Smooth muscle cell (in vitro differentiated cells): ENCODE measurements around the gene ADAMTS17. TPM values are rescaled to one million over a fixed set of nuclear protein-coding genes. Genes with fewer than 3 reads are reported as not detected.

Experiments used
- DNase-seq: peaks from one replicate; lab custom pipeline; 2025; ENCODE audit not compliant: unreplicated experiment; lab: John Stamatoyannopoulos, UW
- H2AFZ ChIP-seq: fragments of 200-600 bp; sonication (generic); 2 replicates; pipeline ENCODE4 v1.6.0; 2016; ENCODE audit warnings: antibody characterized with exemption, low read depth, mild to moderate bottlenecking
- H3F3A ChIP-seq: fragments of 200-600 bp; sonication (generic); 2 replicates; pipeline ENCODE4 v1.6.0; 2017; ENCODE audit warnings: antibody characterized with exemption, low read depth
- H3K27ac ChIP-seq: fragments of 200-600 bp; sonication (generic); 2 replicates; pipeline ENCODE4 v1.5.1; 2016; ENCODE audit warnings: low read depth, mild to moderate bottlenecking
- H3K27me3 ChIP-seq: fragments of 200-600 bp; sonication (generic); 2 replicates; pipeline ENCODE4 v1.6.1; 2016; ENCODE audit warnings: low read depth, mild to moderate bottlenecking
- H3K36me3 ChIP-seq: fragments of 200-600 bp; sonication (generic); 2 replicates; pipeline ENCODE4 v1.5.1; 2016; ENCODE audit warnings: low read depth
- H3K4me1 ChIP-seq: fragments of 200-600 bp; sonication (generic); 2 replicates; pipeline ENCODE4 v1.5.1; 2016; ENCODE audit warnings: low read depth
- H3K4me2 ChIP-seq: fragments of 200-600 bp; sonication (generic); 2 replicates; pipeline ENCODE4 v1.6.0; 2016; ENCODE audit warnings: mild to moderate bottlenecking
- H3K4me3 ChIP-seq: fragments of 200-600 bp; sonication (generic); 2 replicates; pipeline ENCODE4 v1.5.1; 2016; ENCODE audit warnings: mild to moderate bottlenecking
- H3K79me2 ChIP-seq: fragments of 200-600 bp; sonication (generic); 2 replicates; pipeline ENCODE4 v1.6.0; 2016; ENCODE audit warnings: low read depth, mild to moderate bottlenecking
- H3K9ac ChIP-seq: fragments of 200-600 bp; sonication (generic); 2 replicates; pipeline ENCODE4 v1.6.0; 2016; ENCODE audit warnings: low read depth
- H3K9me3 ChIP-seq: fragments of 200-600 bp; sonication (generic); replicated peaks from 2 replicates; pipeline ENCODE4 v1.5.1; 2016; ENCODE audit warnings: low read depth
- H4K20me1 ChIP-seq: fragments of 200-600 bp; sonication (generic); 2 replicates; pipeline ENCODE4 v1.6.0; 2016; ENCODE audit warnings: low read depth
- WGBS: methylation state at CpG from one replicate; pipeline ENCODE4 v1.1.7; 2016; ENCODE audit warnings: low lambda C conversion rate; 5-methylcytosine and 5-hydroxymethylcytosine counted together
- polyA plus RNA-seq: library from polyadenylated mRNA; unstranded; fragments of >200 nt; fragmentation: Nextera tagmentation; extraction: Ambion mirVana; gene quantifications from 2 replicates; pipeline ENCODE4 v1.2.1, GENCODE V29; 2016
- total RNA-seq: library from RNA; depleted of rRNA; stranded (reverse); fragments of >200 nt; gene quantifications from 2 replicates; pipeline ENCODE4 v1.2.3, GENCODE V29; 2014
- TF ChIP-seq, protein P1 (sequence below): fragments of 200-600 bp; sonication (generic); IDR thresholded peaks from 2 replicates; pipeline ENCODE4 v1.5.1; 2017; ENCODE audit warnings: borderline replicate concordance, mild to moderate bottlenecking, antibody characterized with exemption; ENCODE audit not compliant: insufficient read depth, poor library complexity, severe bottlenecking

The ADAMTS17 gene
- total and polyA plus RNA-seq, 2 experiments from 2014 or later: 0.63 to 3.1 TPM

DNA sequence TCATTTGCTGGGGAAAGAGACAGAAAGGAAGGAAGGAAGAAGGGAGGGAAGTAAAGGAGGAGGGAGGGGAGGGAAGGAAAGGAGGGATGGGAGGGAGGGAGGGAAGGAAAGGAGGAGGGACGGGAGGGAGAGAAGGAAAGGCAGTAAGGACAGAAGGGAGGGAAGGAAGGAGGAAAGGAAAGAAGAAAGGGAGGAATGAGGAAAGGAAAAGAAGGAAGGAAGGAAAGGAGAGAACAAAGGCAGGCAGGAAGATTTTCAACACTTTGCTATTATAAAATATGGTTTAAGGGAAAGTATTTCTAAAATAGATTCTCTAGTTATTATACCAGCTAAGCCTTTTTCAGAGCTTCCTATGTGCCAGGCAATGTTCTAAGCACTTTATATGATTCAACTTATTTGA lies 330.5 kb downstream of the ADAMTS17 start:
- H4K20me1 ChIP-seq: no peaks in the 10 kb centered on the region
- H3K27ac ChIP-seq: no peak overlapping the region
- H3K9ac ChIP-seq: no peak overlapping the region
- no peak overlapping the region for H3K4me3 ChIP-seq
- no peaks in the 10 kb centered on the region for H3K4me1 ChIP-seq
- no CpG with 5 or more reads among the region's 1 CpG for WGBS
- H2AFZ ChIP-seq: no peak overlapping the region
- no peaks in the 10 kb centered on the region for H3K36me3 ChIP-seq
- no peaks in the 10 kb centered on the region for H3K79me2 ChIP-seq
- DNase-seq: no peak
- H3K9me3 ChIP-seq: no peaks in the 10 kb centered on the region
- no peak overlapping the region for H3K4me2 ChIP-seq
- TF ChIP-seq, protein P1, sequence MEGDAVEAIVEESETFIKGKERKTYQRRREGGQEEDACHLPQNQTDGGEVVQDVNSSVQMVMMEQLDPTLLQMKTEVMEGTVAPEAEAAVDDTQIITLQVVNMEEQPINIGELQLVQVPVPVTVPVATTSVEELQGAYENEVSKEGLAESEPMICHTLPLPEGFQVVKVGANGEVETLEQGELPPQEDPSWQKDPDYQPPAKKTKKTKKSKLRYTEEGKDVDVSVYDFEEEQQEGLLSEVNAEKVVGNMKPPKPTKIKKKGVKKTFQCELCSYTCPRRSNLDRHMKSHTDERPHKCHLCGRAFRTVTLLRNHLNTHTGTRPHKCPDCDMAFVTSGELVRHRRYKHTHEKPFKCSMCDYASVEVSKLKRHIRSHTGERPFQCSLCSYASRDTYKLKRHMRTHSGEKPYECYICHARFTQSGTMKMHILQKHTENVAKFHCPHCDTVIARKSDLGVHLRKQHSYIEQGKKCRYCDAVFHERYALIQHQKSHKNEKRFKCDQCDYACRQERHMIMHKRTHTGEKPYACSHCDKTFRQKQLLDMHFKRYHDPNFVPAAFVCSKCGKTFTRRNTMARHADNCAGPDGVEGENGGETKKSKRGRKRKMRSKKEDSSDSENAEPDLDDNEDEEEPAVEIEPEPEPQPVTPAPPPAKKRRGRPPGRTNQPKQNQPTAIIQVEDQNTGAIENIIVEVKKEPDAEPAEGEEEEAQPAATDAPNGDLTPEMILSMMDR: no peak
- H3K27me3 ChIP-seq: no peaks in the 10 kb centered on the region
- H3F3A ChIP-seq: no peaks in the 10 kb centered on the region

DNA sequence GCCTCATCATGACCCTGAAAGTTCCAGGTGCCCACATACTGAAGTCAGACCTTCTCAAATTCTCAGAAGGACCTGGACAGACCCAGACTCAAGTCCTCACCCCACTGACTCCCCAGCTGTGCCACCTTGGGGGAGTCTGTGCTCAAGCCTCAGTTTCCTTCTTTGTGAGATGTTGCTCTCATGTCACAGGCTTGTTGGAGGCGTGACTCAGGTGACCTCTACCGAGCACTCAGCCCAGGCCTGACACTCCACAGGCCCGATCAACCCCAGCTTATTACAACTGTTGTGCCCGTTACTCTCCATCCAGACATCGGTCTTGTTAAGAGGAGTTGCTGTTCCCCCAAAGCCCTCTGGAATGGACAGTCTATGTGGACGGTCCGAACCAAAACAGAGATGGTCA lies 332.4 kb downstream of the ADAMTS17 start:
- no peak for DNase-seq
- WGBS: 95% methylated on average over 7 of the region's 7 CpGs

DNA sequence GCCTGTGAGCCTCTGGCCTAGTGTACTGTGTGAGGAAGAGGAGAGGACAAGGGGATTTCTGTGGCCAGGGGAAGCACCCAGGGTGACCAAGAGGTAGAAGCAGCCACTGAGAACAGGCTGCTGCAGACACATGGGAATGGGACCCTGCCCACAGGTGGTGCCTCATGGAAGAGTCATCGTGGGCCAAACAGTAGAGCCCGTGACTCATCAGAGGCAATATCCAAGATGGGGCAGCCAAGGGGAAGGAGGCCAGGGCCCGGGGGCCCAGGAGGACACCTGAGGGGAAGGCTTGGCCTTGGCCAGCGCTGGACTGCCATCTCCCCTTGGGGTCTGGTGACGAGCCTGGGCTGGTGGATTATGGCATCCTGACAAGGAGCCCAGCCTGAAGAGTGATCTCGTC lies 333.5 kb downstream of the ADAMTS17 start:
- no peak overlapping the region for H3K27ac ChIP-seq
- no peak for DNase-seq
- no peaks in the 10 kb centered on the region for H3F3A ChIP-seq
- no peaks in the 10 kb centered on the region for H3K79me2 ChIP-seq
- TF ChIP-seq, protein P1: no peak
- no peak overlapping the region for H3K4me3 ChIP-seq
- no peak overlapping the region for H3K4me2 ChIP-seq
- no peaks in the 10 kb centered on the region for H3K4me1 ChIP-seq
- H3K27me3 ChIP-seq: no peaks in the 10 kb centered on the region
- no peak overlapping the region for H3K9ac ChIP-seq
- H3K36me3 ChIP-seq: no peaks in the 10 kb centered on the region
- H2AFZ ChIP-seq: no peak overlapping the region
- H3K9me3 ChIP-seq: no peaks in the 10 kb centered on the region
- 93% methylated on average over 6 of the region's 6 CpGs for WGBS
- H4K20me1 ChIP-seq: no peaks in the 10 kb centered on the region

More for the DNA sequence above, 332.4 kb downstream of the ADAMTS17 start:
- Histone ChIP-seq H3K4me2 (no peak overlapping the region), H3K27me3 (no peaks in the 10 kb centered on the region), H3K36me3 (no peaks in the 10 kb centered on the region), H3K9ac (no peak overlapping the region), H3K27ac (no peak overlapping the region), H3K4me1 (no peaks in the 10 kb centered on the region), H3K9me3 (no peaks in the 10 kb centered on the region), H3F3A (no peaks in the 10 kb centered on the region), H4K20me1 (no peaks in the 10 kb centered on the region), H3K4me3 (no peak overlapping the region), H3K79me2 (no peaks in the 10 kb centered on the region), H2AFZ (no peak overlapping the region)
- TF ChIP-seq, protein P1: no peak

DNA sequence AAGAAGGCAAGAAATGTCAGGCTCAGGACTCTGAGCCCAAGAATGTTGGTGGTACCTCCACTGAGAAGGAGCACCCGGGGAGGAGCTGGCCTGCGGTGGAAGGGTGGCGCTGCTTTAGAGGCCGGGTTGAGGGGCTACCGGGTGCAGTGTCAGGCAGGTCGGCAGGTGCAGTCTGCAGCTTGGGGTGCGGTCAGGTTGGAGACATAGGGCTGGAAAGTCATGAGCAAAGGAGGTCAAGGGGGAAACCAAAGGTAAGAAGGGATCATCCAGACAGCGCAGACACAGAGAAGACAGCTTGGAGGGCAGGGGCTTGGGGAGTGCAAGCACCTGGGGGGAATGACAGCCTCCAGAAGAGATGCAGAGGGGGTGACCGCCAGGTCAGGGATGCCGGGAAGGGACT lies 334.2 kb downstream of the ADAMTS17 start:
- DNase-seq: no peak
- Histone ChIP-seq H2AFZ (no peak overlapping the region), H3K4me3 (no peak overlapping the region), H3K4me2 (no peak overlapping the region), H3K79me2 (no peaks in the 10 kb centered on the region), H3K9me3 (no peaks in the 10 kb centered on the region), H3F3A (no peaks in the 10 kb centered on the region), H3K9ac (no peak overlapping the region), H3K4me1 (no peaks in the 10 kb centered on the region), H3K27me3 (no peaks in the 10 kb centered on the region), H3K27ac (no peak overlapping the region), H3K36me3 (no peaks in the 10 kb centered on the region), H4K20me1 (no peaks in the 10 kb centered on the region)
- 95% methylated on average over 10 of the region's 10 CpGs for WGBS
- TF ChIP-seq, protein P1: no peak
